Measurements from ENCODE around the gene ABCB4. TPM values are rescaled to one million over a fixed set of nuclear protein-coding genes. Genes with fewer than 3 reads are reported as not detected.

Gene ABCB4
- total and polyA plus RNA-seq, 2 of the 8 experiments (the other 6 are each of a cell fraction or from before 2014, with no cell fraction given), result 0.54 to 0.60 TPM

- Histone ChIP-seq H3K9ac (replicated peaks in 1 of 4; ENCODE audit: extremely low read depth in 1 of 4, low read depth in 3 of 4, low read length in 3 of 4) (no peak overlapping the region), H3K23me2 (ENCODE audit: low read depth, low read length) (no peaks in the 10 kb centered on the region; the same call in 1 of the 2 replicates), H2BK15ac (ENCODE audit: low read length) (no peak overlapping the region), H4K20me1 (replicated peaks in 1 of 2; ENCODE audit: control insufficient read depth in 1 of 2, insufficient read depth in 2 of 2, low read length in 2 of 2) (no peaks in the 10 kb centered on the region), H3K18ac (ENCODE audit: extremely low read depth, low read length) (no peak overlapping the region), H3K4ac (replicated peaks; ENCODE audit: insufficient read length, low read depth, low read length) (no peak overlapping the region), H3K23ac (ENCODE audit: insufficient read length) (no peak overlapping the region), H3K9me3 (ENCODE audit: insufficient read depth in 2 of 2, low read depth in 1 of 2, low read length in 1 of 2) (no peaks in the 10 kb centered on the region), H3K4me3 (ENCODE audit: extremely low read depth in 1 of 4, insufficient read depth in 2 of 4, low read depth in 3 of 4, low read length in 4 of 4) (no peak overlapping the region), H3K79me1 (ENCODE audit: low read depth, low read length) (no peaks in the 10 kb centered on the region), H3K36me3 (ENCODE audit: control insufficient read depth in 2 of 4, insufficient read depth in 4 of 4, low read length in 3 of 4) (no peaks in the 10 kb centered on the region; a peak in 1 of 8 replicates), H4K8ac (ENCODE audit: extremely low read depth, insufficient read depth, low read length) (no peak overlapping the region), H4K91ac (replicated peaks; ENCODE audit: insufficient read length, low read length) (no peak overlapping the region), H3K27me3 (replicated peaks in 1 of 4; ENCODE audit: control insufficient read depth in 3 of 4, extremely low read depth in 1 of 4, insufficient read depth in 3 of 4, low read length in 3 of 4) (no peaks in the 10 kb centered on the region), H3K79me2 (ENCODE audit: control insufficient read depth in 1 of 2, insufficient read depth in 2 of 2, low read length in 2 of 2) (no peaks in the 10 kb centered on the region), H4K5ac (ENCODE audit: insufficient read length, low read depth, low read length) (no peak overlapping the region), H2BK20ac (ENCODE audit: low read length) (no peak overlapping the region), H2BK5ac (ENCODE audit: low read depth, low read length) (no peak overlapping the region), H3K14ac (ENCODE audit: insufficient read length) (no peak overlapping the region), H3K4me2 (ENCODE audit: insufficient read depth in 1 of 2, low read depth in 2 of 2, low read length in 2 of 2) (no peak overlapping the region), H3K27ac (ENCODE audit: low read depth, low read length) (no peak overlapping the region), H2BK12ac (ENCODE audit: low read depth, low read length) (no peak overlapping the region), H2AFZ (ENCODE audit: low read length) (no peak overlapping the region), H3K4me1 (replicated peaks in 1 of 4; ENCODE audit: control insufficient read depth in 3 of 4, insufficient read depth in 4 of 4, low read length in 3 of 4) (no peaks in the 10 kb centered on the region), H3K56ac (replicated peaks; ENCODE audit: insufficient read length, low read depth, low read length) (no peak overlapping the region), H2AK5ac (ENCODE audit: low read depth, low read length) (no peak overlapping the region), H2BK120ac (replicated peaks; ENCODE audit: low read depth, low read length) (no peak overlapping the region)
- TF ChIP-seq SIRT6 (IDR thresholded peaks at IDR 0.05; ENCODE audit: low read length), result no peak
- no peak for TF ChIP-seq GABPA (IDR thresholded peaks at IDR 0.05; ENCODE audit: borderline replicate concordance, insufficient read depth, low read length)
- no peak for TF ChIP-seq YY1 (IDR thresholded peaks at IDR 0.05; ENCODE audit: low read depth, low read length)
- ChIA-PET CTCF (ENCODE audit: partially characterized antibody) (no interaction called here), POLR2A (ENCODE audit: partially characterized antibody) (no interaction called here)
- FAIRE-seq (no peak), DNase-seq (ENCODE audit: low read depth in 1 of 2, low spot score in 2 of 2) (no peak)
These were observed 111.2 kb downstream of the ABCB4 start for GRCh38 chr7:87364246-87364645.
